Activated CD4-positive, alpha-beta T cell treated with anti-CD3 and anti-CD28 coated beads, Interleukin-2, amount 50 U/mL, for 16 hours (primary cell): Measurements from ENCODE around the gene HOMER1.
"Not testable (repeated sequence)": the region's sequence is repeated elsewhere in the genome, so short reads cannot be mapped to it uniquely, and the experiment has no call there.

Source experiments
- DNase-seq: peaks from one replicate; pipeline ENCODE4 v3.0.0-alpha.2; 2020

The HOMER1 gene

DNA sequence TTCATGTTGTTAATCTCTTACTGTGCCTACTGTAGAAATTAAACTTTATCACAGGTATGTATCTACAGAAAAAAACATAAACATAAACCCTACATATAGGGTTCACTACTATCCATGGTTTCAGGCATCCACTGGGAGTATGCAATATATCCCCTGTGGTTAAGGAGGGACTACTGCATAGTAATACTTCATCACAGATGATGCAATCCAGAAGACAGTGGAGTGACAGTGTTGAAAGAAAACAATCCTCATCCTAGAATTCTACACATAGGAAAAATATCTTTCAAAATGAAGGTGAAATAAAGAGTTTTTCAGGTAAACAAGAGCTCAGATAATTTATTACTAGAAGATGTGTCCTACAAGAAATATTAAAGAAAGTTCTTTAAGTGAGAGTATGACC lies 105.9 kb downstream of the HOMER1 start:
- DNase-seq: no peak

DNA sequence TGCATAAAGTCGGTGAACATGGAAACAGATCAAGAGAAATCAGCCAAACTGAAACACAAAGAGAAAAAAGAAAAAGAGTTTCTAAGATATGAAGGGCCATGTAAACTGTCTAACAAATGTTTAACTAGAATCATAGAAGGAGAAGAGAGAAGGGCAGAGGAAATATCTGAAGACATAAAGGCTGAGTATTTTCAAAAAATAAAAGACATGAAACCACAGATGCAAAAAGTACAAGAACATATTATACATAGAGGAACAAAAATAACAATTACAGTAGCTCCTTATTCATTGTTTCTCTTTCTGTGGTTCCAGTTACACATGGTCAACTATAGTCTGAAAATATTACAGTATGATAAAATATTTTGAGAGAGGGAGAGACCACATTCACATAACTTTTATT lies 106.3 kb downstream of the HOMER1 start:
- no peak for DNase-seq

DNA sequence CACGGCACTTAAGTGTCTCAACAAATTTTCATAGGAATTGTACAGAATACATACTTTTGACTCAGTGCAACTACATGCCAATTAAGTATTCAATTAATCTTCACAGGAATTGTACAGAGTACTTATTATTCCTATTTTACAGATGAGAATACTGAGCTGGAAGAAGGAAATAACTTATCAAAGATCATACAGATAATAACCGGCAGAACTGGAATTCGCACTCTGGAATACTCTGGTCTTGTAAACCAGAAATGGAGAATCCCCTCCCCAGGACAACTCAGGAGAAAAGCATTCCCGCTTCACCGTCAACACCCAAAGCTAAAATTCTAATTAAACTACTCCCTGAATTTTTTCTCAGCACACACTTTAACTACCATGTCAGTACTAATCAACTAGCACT lies 112.7 kb downstream of the HOMER1 start:
- DNase-seq: no peak

DNA sequence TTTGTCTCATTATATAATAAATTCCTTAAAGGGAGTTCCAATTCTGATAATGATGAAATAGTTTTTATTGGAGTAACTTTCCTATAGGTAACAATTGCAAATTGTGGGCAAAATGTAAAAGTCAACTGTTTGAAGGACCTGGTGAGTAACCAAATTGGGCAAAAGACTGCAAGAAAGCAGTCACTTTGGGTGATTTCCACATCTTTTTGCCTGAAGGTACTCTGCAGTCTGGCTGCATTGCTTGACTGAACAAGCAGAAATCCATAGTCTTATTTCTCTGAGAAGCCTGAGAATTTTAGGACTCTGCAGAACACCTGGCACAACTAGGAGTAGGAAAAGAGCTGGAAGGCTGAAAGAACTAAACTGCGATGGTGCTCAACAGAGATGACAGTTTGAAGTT lies 114.9 kb downstream of the HOMER1 start:
- no peak for DNase-seq

DNA sequence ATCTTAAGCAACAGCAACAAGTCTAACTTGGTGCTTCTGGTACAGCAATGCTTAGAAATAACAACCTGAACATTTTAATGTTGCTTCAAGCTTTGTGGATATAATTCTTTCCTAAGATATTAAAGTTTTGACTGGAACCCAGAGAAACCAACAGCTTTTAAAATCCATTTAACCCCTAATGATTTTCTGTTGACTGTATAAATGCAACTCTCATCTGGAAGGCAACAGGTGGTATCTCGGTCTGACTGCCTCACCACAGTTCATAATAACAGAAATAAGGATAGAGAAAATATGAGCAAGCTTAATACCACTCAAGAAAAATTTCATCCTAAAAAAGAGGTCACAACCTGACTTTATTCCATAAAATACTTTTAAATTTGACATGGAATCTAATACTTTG lies 116.9 kb downstream of the HOMER1 start:
- no peak for DNase-seq

- DNase-seq: no peak
These were observed 117.7 kb downstream of the HOMER1 start for GRCh38 chr5:79396265-79396664.

GRCh38 chr5:79395296-79395695 lies 118.6 kb downstream of the HOMER1 start:
- DNase-seq: no peak

DNA sequence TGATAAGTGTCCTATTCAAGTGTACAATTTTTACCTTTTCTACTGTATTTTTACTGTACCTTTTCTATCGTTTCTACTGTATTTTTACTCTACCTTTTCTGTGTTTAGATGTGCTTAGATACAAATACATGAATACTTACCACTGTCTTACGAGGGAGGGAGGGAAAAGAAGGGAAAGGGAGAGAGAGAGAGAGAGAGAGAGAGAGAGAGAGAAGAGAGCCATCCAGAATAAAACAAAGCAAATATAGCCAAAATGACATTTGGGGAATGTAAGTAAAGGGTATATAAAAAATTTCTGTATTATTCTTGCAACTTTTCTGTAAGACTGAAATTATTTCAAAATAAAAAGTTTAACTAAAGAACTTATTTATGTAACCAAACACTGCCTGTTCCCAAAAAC lies 121.2 kb downstream of the HOMER1 start:
- no peak for DNase-seq

- DNase-seq: no peak
These were observed 127.3 kb downstream of the HOMER1 start for GRCh38 chr5:79386679-79387078.

DNA sequence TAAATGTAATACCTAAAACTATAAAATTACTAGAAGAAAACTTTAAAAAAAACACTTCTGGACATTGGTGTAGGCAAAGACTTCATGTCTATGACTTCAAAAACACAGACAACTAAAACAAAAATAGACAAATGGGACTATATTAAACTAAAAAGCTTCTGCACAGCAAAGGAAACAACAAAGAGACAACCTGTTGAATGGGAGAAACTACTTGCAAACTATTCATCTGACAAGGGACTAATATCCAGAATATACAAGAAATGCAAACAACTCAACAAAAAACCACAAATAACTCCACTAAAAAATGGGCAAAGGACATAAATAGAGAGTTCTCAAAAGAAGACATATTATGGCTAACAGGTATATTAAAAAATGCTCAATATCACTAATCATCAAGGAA lies 128.8 kb downstream of the HOMER1 start:
- DNase-seq: not testable (repeated sequence)

GRCh38 chr5:79378510-79379186 lies 135.3 kb downstream of the HOMER1 start:
- DNase-seq: no peak

- DNase-seq: no peak
These were observed 156.5 kb downstream of the HOMER1 start for GRCh38 chr5:79357398-79357797.

- no peak for DNase-seq
These were observed 164.1 kb downstream of the HOMER1 start for GRCh38 chr5:79349881-79350280.

DNA sequence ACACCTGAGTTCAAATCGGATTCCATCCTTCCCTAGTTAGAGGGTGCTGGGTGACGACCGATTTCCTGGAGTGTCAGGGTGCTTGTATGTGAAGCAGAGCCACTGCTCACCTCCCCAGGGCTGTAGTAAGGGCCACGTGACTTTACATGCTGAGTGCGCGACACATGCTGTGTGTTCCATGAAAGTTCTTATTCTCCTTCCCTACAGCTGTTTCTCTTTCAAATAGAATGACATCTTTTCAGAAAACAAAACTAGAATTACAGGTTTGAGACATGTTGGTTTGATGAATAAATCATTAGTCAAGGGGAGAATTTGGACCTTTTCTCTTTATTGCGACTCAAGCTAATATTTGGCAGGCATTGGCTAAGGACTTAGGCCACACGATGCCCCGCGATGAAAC lies 164.9 kb downstream of the HOMER1 start:
- DNase-seq: no peak

GRCh38 chr5:79346420-79346824 lies 167.5 kb downstream of the HOMER1 start:
- DNase-seq: no peak

DNA sequence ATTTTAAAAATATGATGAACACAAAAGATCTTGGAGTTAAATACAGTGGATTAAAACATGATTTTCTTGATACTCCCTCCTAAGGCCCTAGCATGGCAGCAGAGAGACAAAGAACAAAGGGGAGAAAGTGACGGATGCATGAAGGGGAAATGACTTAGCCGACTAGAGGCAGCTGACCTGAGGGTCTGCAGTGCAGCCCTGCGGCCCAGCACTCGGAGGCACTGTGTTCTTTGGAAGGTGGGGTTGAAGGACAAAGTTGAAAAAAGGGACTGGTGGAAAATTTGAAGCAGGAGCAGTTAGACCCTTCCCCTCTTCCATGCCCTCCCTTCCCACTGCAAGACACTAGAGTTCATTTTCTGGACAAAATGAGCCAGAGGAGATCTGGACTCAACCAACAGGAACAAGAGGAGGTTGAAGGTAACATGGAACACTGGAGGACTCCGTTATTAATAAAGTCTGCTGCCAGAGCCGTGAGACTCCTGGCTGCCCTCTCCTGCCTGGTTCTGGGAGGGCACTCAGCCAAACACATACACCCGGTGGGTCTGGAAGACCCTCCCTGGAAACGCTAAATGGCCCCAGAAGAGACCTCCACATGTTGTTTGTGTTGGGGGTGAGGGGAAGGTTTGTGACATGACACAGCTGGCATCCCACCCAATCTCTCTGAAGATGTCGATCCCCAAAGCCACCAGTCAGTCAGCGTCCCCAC lies 179.9 kb downstream of the HOMER1 start:
- no peak for DNase-seq

- DNase-seq: no peak
These were observed 183.9 kb downstream of the HOMER1 start for GRCh38 chr5:79330071-79330470.

GRCh38 chr5:79329453-79329852 lies 184.5 kb downstream of the HOMER1 start:
- no peak for DNase-seq
